ENCODE results near the gene PPP1R3E. TPM values are rescaled to one million over a fixed set of nuclear protein-coding genes. Genes with fewer than 3 reads are reported as not detected.

Gene PPP1R3E
- total RNA-seq, 2 experiments from 2014 or later = 43.9 to 47.9 TPM

Other genes with a start within 250 kb of the PPP1R3E start
- under 1 TPM; 0.69 to 0.72 TPM for gene CDH24, start 245.3 kb downstream of the PPP1R3E start, total RNA-seq
- 100 to 1,000 TPM; 132 to 139 TPM for gene ACIN1, start 207.7 kb downstream of the PPP1R3E start, total RNA-seq
- 10 to 100 TPM; 49.2 to 51.1 TPM for gene C14orf119, start 207.4 kb downstream of the PPP1R3E start, total RNA-seq
- gene CIROP, start 197.9 kb downstream of the PPP1R3E start, total RNA-seq = not detected
- under 1 TPM; 0.27 to 0.34 TPM for gene CEBPE, start 183.6 kb downstream of the PPP1R3E start, total RNA-seq
- 1 to 10 TPM; 1.5 to 1.9 TPM for gene SLC7A8, start 119.2 kb downstream of the PPP1R3E start, total RNA-seq
- gene RNF212B, start 64.9 kb downstream of the PPP1R3E start, total RNA-seq = not detected
- 10 to 100 TPM; 10.9 to 11.8 TPM for gene HOMEZ, start 16.7 kb downstream of the PPP1R3E start, total RNA-seq
- gene BCL2L2, start 4.0 kb upstream of the PPP1R3E start, total RNA-seq = 1 to 10 TPM; 1.1 to 1.3 TPM
- 100 to 1,000 TPM; 258 to 260 TPM for gene PABPN1, start 18.6 kb upstream of the PPP1R3E start, total RNA-seq
- gene SLC22A17, start 50.0 kb upstream of the PPP1R3E start, total RNA-seq = 1 to 10 TPM; 2.3 TPM
- not detected for gene EFS, start 62.3 kb upstream of the PPP1R3E start, total RNA-seq
- gene IL25, start 70.0 kb upstream of the PPP1R3E start, total RNA-seq = not detected
- not detected for gene CMTM5, start 74.2 kb upstream of the PPP1R3E start, total RNA-seq
- not detected for gene MYH6, start 105.4 kb upstream of the PPP1R3E start, total RNA-seq
- not detected for gene MYH7, start 132.8 kb upstream of the PPP1R3E start, total RNA-seq
- gene NGDN, start 166.8 kb upstream of the PPP1R3E start, total RNA-seq = 10 to 100 TPM; 50.9 to 57.4 TPM
- gene ZFHX2, start 248.9 kb upstream of the PPP1R3E start, total RNA-seq = 1 to 10 TPM in 1 of 2 experiments, under 1 TPM in 1; 0.78 to 1.0 TPM

All from activated CD8-positive, alpha-beta T cell treated with anti-CD3 and anti-CD28 coated beads for 36 hours (primary cell).